ENCODE results near the gene S100A2. TPM values are rescaled to one million over a fixed set of nuclear protein-coding genes. Genes with fewer than 3 reads are reported as not detected.

The S100A2 gene
- total and polyA plus RNA-seq, 2 of the 13 experiments (the other 11 are each of a cell fraction or from before 2014, with no cell fraction given), result 1.2 TPM

DNA sequence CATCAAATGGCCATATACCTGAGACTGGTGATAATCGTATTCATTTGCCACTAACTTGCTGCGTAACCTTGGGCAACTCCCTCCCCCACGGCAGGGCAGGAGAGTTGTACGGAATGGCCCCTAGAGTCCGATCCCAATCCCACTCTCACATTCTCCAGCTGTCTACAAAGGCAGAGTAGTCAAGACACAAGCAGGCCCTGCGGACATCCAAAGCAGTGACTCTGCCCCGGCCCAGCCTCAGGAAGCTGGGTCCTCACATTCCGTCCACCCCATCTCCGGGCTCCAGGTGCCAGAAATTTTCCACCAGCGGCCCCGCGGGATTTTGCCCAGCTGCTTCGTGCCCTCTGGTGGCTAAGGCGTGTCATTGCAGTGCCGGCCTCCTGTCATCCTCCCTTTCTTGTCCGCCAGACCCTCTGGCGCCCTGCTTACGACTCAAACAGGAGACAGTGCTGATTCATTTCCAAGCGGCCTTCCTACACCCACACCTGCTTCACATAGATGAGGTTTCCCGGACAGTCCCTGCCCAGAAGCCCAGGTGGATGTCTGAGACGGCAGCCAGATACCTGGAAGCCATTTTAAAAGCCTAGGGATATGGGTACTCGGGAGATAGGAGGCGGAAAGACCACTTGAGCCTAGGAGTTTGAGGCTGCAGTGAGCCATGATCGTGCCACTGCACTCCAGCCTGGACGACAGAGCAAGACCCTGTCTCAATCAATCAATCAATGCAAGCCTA is 2.9 kb upstream of the S100A2 start (continued):
- TF ChIP-seq IRF9 (CRISPR knock-in tag; IDR thresholded peaks at IDR 0.05; ENCODE audit: borderline replicate concordance), result no peak
- TF ChIP-seq ATAD3A (CRISPR knock-in tag; IDR thresholded peaks at IDR 0.05), result no peak
- no peak for TF ChIP-seq ADNP (CRISPR knock-in tag; IDR thresholded peaks at IDR 0.05)
- no peak for TF ChIP-seq GPBP1L1 (CRISPR knock-in tag; IDR thresholded peaks at IDR 0.05)
- TF ChIP-seq HMGA1 (CRISPR knock-in tag; conservative IDR thresholded peaks at IDR 0.05), result no peak
- TF ChIP-seq PAF1 (CRISPR knock-in tag; IDR thresholded peaks at IDR 0.05), result no peak
- no peak for TF ChIP-seq EP300 (IDR thresholded peaks at IDR 0.05; ENCODE audit: low read depth in 2 of 2, low read length in 2 of 2)
- TF ChIP-seq EP300 (CRISPR knock-in tag; IDR thresholded peaks at IDR 0.05; ENCODE audit: borderline replicate concordance), result no peak
- no peak for TF ChIP-seq ZNF382 (CRISPR knock-in tag; IDR thresholded peaks at IDR 0.05; ENCODE audit: borderline replicate concordance)
- no peak for TF ChIP-seq ZNF33B (CRISPR knock-in tag; IDR thresholded peaks at IDR 0.05)
- TF ChIP-seq NAIF1 (CRISPR knock-in tag; IDR thresholded peaks at IDR 0.05; ENCODE audit: borderline replicate concordance), result no peak
- no peak for TF ChIP-seq JARID2 (CRISPR knock-in tag; IDR thresholded peaks at IDR 0.05; ENCODE audit: insufficient replicate concordance)
- TF ChIP-seq ZNF737 (CRISPR knock-in tag; IDR thresholded peaks at IDR 0.05; ENCODE audit: borderline replicate concordance), result no peak
- TF ChIP-seq, protein P1, sequence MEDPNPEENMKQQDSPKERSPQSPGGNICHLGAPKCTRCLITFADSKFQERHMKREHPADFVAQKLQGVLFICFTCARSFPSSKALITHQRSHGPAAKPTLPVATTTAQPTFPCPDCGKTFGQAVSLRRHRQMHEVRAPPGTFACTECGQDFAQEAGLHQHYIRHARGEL (CRISPR knock-in tag; IDR thresholded peaks at IDR 0.05), result no peak
- no peak for TF ChIP-seq MAFF (IDR thresholded peaks at IDR 0.05; ENCODE audit: low read depth, low read length)
- no peak for TF ChIP-seq ZNF646 (CRISPR knock-in tag; IDR thresholded peaks at IDR 0.05)
- TF ChIP-seq ZNF747 (CRISPR knock-in tag; IDR thresholded peaks at IDR 0.05; ENCODE audit: borderline replicate concordance), result no peak
- no peak for TF ChIP-seq FOXA1 (IDR thresholded peaks at IDR 0.05)
- no peak for TF ChIP-seq FOXA1 (CRISPR knock-in tag; IDR thresholded peaks at IDR 0.05)

Data from HepG2 (cell line).